22Rv1 (cell line): Measurements from ENCODE around the gene RRP8.
A peak's percentile ranks its signal among the peaks of the same experiment; 100 is the strongest.

ENCODE experiments used
- H3K27ac ChIP-seq: fragments of 450-650 bp; 2 replicates; pipeline ENCODE4 v1.5.1; 2017
- CTCF ChIP-seq: fragments of 450-650 bp; IDR thresholded peaks from 2 replicates; pipeline ENCODE4 v1.5.1; 2017; ENCODE audit warnings: mild to moderate bottlenecking
- ZFX ChIP-seq: fragments of 450-650 bp; IDR thresholded peaks from 2 replicates; pipeline ENCODE4 v1.6.1; 2017; ENCODE audit warnings: antibody characterized with exemption, borderline replicate concordance

RRP8 gene

DNA sequence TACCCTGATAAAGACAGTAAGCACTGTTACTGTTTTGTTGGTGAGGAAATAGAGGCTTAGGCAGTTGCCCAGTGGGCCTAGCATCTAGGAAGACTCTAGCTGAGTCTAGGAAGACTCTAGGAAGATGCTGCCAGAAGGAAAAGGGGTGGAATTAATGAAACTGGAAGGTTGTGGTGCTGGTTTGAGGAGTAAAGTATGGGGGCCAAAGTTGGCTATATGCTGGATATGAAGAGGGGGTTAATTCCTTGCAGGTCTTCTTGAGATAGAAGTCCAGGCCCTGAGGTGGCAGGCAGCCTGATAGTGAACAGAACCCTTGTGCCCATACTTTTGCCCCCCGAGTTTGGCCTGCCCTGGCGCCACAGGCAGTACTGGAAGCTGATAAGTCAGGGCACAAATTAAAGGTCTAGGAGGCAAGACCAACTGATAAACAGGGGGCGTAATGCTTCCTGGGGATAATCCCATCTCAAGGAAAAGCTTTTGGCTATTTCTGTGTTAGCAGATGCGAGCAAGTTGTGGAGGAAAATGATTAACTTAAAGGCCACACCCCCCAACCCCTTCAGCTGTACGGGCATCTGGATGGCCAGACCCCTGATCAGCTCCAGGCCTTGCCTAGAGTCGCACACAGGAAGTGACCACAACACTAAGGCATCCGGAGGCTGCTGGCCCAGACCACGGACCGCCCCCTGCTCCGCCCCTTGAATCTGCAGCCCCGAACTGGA, 3.2 kb upstream of the RRP8 start:
- TF ChIP-seq CTCF (no peak), ZFX (no peak)
- H3K27ac ChIP-seq: peak overlapping the region; percentile 72

DNA sequence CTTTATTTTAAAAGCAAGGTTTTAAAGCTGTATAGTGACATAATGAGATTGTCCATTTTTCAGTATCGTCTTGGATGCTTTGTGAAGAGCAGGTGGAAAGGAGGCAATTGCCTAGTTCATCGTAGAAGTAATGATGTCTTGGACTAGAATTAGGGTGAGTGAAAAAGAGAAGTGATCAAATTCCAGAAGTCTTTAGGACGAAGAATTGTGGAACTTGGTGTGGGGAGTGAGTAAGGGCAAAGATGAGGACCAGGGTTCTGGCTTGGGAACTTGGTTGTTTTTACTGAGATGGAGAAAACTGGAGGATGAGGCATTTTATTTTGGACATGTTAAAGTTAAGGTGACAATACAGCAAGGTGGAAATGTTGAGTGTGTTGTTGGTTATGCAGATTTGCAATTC, 1.4 kb upstream of the RRP8 start:
- TF ChIP-seq CTCF (no peak), ZFX (no peak)

DNA sequence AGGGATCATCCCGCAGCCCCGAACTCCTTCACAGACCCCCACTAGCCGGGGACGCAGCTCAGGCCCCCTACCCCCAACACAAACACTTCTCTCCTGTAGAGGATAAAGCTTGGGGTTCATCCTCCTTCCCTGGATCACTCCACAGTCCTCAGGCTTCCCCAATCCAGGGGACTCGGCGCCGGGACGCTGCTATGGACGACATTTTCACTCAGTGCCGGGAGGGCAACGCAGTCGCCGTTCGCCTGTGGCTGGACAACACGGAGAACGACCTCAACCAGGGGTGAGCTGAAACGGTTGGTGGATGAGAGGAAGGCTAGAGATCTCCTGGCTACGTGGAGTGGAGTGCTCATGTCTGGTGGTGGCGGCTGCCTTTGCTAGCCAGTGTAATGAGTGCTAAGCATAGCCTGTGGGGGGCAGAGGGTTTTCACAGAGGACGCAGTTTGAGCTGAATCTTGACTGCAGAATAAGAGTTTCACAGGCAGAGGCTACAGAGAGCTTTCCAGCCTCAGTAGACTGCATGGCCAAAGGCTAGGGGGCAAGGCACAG, 738 bp upstream of the RRP8 start:
- H3K27ac ChIP-seq: peak overlapping the region; percentile 62
- TF ChIP-seq ZFX (no peak), CTCF (no peak; the same call in 1 of the 2 replicates)

More for the DNA sequence above, 1.4 kb upstream of the RRP8 start:
- H3K27ac ChIP-seq: peak overlapping the region; percentile 62

DNA sequence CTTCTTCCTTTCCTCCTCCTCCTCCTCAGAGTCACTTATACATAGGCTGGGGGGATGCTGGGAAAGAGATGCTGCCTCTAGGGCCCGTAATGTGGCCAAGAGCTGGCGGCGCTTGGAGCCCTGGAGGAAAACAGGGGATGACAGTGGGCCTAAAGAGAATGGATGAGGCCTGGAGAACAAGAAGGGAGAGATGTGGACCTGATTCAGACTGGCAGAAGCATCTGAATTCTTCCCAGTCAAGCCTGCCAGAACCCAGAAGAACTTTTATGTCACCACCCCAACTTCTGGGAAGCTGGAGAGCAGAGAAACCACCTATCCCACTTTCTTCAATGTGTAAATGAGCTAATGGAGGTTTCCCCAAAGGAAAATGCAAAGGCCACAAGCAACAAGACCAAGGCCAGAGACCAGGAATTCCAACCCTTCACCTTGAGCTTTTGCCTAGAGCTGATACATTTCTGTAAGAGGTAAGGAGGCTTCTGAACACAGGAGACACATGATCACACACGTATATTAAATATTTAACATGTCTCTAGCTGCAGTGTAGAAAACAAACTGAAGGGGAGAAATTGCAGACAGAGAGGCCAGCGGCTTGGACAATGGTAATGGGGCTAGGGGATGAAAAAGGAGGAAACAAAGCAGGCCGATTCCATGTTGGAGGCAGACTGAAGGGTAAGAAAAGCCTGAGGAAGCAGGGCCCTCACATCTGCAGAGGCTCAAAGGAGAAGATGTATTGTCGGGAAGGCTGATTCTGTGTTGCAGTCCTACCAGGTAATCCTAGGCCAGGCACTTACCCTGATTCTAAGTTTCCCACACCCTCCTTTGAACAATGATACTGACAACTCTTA, 1.1 kb downstream of the RRP8 start:
- no peak for TF ChIP-seq CTCF
- TF ChIP-seq ZFX: no peak
- peak overlapping the region; percentile 62 for H3K27ac ChIP-seq

DNA sequence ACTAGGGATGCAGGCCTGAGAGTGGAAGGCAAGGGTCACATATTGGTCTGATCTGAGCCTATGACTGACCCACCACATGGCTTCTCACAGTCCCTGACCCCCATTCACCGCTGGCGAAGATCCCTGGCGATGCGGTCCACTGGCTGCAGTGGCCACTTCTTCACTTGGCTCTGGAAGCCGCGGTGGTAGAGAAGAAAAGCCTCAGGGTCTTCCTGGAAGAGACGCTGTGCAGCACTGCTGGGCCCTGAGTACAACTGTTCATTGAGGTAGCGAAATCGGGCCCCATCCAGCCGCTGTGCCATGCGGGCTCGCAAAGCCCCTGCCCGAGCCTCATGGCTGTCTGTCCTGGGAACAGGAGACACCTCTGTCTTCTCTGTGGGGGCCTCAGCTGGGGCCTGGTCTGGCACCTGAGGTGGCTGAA, 2.4 kb downstream of the RRP8 start:
- H3K27ac ChIP-seq: no peak overlapping the region
- TF ChIP-seq CTCF: no peak
- no peak for TF ChIP-seq ZFX

- no peak for TF ChIP-seq ZFX
- TF ChIP-seq CTCF: no peak
Measured at GRCh38 chr11:6599881-6600390, 3.5 kb downstream of the RRP8 start.

More at GRCh38 chr11:6599881-6600390, 3.5 kb downstream of the RRP8 start:
- H3K27ac ChIP-seq: no peak overlapping the region
